HG02884 (cell line): ENCODE data around the gene VPS39.
"Not testable (repeated sequence)": the region's sequence is repeated elsewhere in the genome, so short reads cannot be mapped to it uniquely, and the experiment has no call there.

ENCODE experiments used
- ATAC-seq: cut with Tn5 transposase; IDR thresholded peaks from one replicate; pipeline ENCODE4 v1.9.1; 2021; ENCODE audit warnings: mild to moderate bottlenecking, moderate library complexity; ENCODE audit not compliant: unreplicated experiment

Gene VPS39, protein sequence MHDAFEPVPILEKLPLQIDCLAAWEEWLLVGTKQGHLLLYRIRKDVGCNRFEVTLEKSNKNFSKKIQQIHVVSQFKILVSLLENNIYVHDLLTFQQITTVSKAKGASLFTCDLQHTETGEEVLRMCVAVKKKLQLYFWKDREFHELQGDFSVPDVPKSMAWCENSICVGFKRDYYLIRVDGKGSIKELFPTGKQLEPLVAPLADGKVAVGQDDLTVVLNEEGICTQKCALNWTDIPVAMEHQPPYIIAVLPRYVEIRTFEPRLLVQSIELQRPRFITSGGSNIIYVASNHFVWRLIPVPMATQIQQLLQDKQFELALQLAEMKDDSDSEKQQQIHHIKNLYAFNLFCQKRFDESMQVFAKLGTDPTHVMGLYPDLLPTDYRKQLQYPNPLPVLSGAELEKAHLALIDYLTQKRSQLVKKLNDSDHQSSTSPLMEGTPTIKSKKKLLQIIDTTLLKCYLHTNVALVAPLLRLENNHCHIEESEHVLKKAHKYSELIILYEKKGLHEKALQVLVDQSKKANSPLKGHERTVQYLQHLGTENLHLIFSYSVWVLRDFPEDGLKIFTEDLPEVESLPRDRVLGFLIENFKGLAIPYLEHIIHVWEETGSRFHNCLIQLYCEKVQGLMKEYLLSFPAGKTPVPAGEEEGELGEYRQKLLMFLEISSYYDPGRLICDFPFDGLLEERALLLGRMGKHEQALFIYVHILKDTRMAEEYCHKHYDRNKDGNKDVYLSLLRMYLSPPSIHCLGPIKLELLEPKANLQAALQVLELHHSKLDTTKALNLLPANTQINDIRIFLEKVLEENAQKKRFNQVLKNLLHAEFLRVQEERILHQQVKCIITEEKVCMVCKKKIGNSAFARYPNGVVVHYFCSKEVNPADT

DNA sequence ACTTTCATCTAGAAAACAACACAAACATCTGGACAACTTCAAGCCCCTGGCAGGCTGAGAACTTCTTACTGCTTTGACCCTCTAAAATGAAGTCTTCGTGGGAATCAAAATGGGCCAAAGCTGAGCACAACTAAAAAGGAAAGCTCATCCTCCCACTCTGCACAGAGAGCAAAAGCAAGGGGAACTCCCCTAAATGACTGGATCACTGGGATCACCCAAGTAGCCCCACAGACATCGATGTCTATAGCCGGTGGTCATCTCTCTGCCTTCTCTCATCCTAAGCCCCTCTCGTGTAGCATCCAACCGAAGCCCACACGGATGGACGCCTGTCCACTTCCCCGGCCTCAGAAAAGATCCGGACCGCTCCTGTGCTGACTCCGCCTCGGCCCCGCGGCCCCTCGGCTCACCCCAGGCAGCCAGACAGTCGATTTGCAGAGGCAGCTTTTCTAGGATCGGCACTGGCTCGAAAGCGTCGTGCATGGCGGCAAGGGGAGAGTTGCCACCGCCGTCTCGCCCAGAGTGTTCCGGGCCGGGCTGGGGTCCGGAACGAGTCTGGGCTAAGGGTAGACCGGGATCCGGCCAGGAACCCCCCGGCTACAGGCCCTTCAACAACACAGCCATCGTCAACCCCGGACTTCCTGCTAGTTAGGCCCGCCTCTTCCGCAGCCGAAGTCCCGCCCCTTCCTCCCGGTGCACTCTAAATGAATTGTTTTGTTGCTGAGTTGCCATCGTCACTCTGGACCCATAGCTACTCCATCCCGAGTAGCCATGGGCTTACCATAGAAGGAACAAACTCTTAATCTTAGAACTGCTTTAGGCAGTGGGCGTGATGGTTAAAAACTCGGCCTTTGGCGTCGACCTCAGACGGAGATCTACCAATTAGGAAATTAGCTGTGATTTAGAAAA is at the start of gene VPS39:
VPS39 (minus strand) TSS at position 631 of the 906 bp plus-strand sequence; CDS start at position 480, 151 bp downstream.
- peak; percentile 94 for ATAC-seq

DNA sequence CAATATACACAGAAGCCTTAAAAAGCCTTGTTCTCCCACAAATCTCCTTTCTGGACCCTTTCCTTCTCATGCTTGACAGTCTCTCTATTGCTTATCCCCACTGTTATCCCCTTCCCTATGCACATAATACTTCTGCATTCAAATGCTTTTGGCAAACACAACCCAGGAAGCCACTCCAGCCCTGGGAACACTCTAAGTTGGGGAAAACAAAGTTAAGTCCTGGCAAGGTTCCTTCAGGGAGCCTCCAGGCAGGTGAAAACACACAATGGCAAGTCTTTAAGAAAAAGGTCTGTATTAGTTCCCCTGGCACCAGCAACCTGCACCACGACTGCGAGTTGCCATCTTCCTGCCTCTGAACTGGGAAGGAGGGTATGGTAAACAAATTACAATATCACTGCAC is 45.2 kb upstream of the VPS39 start:
- ATAC-seq: no peak

DNA sequence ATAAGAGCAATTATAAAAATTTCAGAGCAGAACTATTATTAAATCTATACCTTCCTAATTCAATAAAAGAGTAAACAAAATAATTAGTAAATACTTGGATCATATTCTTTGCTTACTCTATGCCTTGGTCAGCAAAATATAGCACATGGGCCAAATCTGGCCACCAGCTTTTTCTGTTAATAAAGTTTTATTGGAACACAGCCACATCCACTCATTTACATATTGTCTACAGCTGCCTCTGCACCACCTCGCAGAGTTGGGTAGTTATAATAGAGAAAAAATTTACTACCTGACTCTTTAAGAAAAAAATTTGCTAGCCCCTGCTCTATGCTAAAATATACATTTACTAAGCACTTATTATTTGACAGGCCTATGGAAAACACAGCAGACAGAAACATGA is 32.7 kb upstream of the VPS39 start:
- no peak for ATAC-seq

GRCh38 chr15:42239528-42240182 is 31.6 kb upstream of the VPS39 start:
- no peak for ATAC-seq

DNA sequence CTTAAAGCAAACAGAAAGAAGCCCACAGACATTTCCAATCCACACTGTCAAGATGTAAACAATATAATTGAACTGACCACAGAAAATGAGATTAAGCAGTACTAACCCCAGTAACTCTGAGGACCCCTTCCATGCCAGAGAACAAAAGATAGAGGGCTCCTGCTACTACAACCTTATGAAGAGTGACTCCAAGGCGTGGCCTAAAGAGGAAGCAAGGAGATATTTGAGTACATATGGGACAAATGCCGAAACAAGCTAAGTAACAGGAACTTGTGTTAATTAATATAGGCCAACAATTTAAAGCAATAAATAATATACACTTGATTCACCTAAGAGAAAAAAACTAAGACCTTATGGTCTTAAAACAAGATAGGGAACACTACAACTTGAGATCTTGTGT is 25.0 kb upstream of the VPS39 start:
- no peak for ATAC-seq

- ATAC-seq: no peak
These were observed 24.5 kb upstream of the VPS39 start for GRCh38 chr15:42232606-42233005.

- no peak for ATAC-seq
These were observed 23.0 kb upstream of the VPS39 start for GRCh38 chr15:42231088-42231487.

GRCh38 chr15:42228981-42229380 is 20.9 kb upstream of the VPS39 start:
- ATAC-seq: not testable (repeated sequence)

DNA sequence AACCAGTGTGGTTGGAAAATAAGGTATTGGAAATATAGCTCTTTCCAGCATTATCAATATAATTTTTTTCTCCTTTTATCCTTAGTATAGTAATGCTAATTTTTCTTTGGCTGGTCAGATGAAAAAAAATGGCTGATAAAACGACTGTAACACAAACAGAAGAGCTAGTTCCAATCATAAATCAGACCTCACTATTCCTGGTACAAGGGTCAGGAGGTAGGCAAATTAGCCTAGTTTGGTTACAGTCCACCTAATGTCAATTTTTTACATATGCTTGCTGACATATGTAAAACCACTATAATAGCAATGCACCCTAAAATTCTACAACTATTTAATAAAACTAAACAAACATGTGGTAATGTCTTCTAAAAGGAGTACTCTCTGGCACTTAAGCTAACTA is 19.9 kb upstream of the VPS39 start:
- no peak for ATAC-seq

GRCh38 chr15:42226648-42227047 is 18.5 kb upstream of the VPS39 start:
- no peak for ATAC-seq

GRCh38 chr15:42220216-42220615 is 12.1 kb upstream of the VPS39 start:
- no peak for ATAC-seq

DNA sequence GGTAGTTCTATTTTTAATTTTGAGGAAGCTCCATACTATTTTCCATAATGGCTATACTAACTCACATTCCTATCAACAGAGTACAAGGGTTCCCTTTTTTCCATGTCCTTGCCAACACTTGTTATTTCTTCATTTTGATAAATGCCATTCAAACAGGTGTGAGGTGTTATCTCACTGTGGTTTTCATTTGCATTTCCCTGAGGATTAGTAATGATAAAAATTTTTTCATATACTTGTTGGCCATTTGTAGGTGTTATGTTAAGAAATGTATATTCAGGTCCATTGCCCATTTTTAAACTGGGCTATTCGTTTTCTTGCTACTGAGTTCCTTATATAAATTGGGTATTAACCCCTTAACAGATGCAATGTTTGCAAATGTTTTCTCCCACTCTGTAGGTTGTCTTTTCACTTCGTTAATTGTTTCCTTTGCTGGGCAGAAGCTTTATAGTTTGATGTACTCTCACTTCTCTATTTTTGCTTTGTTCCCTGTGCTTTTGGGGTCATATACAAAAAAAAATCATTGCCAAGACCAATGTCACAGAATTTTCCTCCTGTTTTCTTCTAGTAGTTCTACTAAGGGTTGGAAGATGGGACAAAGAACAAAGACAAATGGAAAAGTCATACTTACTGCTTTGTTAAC is 11.0 kb upstream of the VPS39 start:
- ATAC-seq: no peak

DNA sequence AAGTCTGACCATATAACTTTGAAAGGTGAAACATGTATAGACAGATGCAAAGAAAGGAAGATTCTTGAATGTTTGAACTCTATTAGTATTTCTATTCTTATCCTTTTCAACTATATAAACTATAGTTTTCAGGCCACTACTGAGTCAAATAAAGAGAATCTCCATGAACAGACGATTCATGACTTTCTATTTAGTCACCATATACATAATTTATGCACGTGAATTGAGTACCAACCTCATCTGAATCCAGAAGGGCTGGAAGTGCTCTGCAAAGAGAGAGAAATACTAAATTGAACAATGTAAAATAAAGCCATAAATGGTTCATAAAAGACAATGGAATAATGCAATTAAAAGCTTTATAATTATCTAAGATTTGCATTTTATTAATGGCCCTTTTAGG is 9.5 kb upstream of the VPS39 start:
- no peak for ATAC-seq

DNA sequence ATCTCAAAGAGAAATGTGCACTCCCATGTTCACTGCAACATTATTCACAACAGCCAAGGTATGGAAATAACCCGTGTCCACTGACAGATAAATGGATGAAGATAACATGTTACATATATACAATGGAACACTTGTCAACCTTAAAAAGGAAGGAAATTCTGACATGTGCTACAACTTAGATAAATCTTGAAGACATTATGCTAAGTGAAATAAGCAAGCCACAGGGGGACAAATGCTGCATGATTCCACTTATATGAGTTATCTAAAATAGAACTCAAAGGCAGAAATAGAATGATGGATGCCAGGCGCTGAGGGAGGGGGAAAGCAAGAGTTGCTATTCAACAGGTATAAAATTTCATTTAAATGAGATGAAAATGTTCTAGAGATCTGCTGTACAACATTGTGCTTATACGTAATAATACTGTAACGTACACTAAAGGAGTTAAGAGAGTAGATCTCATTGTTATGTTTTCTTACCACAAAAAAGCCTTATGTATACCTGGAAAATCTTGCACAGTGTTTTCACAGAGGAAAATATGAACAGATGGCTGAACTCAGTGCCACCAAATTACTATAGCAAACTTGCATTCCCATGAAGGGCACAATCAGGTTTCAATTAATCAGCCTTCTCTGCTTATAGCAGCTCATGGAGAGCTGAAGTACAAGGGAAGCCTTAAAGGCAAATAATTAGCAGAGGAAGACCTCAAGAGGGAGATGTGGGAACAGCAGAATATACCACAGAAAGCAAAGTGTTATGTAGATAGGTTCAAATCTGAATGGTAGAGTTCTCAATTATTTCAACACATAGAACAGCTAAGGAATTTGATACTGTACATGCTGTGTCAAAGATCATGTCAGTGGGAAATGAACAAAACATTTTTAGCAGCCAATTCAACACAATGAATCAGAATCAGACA is 8.1 kb upstream of the VPS39 start:
- no peak for ATAC-seq

DNA sequence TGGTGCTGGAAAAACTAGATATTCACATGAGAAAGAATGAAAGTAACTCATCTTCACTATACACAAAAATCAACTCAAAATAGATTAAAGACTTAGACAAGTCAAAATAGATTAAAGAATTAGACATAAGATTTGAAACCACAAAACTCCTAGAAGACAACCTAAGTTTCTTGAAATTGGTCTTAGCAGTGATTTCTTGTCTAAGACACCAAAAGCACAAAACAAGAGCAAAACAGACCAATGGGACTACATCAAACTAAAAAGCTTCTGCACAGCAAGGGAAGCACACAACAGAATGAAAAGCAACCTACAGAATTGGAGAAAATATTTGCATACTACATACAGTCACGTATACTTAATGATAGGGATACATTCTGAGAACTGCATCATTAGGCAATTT is 6.5 kb upstream of the VPS39 start:
- no peak for ATAC-seq

GRCh38 chr15:42213511-42213910 is 5.4 kb upstream of the VPS39 start:
- ATAC-seq: no peak

DNA sequence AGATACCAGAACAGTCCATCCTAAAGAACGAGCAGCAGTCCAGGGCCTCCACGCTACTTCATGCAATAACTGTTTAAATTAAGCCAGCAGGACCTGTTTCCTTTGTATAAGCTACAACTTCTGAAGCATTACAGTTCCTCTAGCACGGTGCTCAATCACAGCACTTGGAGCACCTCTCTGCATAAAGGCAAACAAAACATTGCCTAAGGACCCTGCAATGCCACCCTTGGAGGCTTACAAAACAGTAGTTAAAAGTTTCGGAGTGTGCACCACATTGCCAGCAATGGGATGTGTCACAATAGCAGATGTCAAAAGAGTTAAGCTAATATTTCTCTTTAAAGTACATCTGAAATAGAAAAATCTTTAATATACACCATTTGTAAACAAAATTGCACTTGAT is 2.6 kb upstream of the VPS39 start:
- ATAC-seq: no peak

- ATAC-seq: no peak
These were observed 1.7 kb downstream of the VPS39 start for GRCh38 chr15:42206406-42206805.

DNA sequence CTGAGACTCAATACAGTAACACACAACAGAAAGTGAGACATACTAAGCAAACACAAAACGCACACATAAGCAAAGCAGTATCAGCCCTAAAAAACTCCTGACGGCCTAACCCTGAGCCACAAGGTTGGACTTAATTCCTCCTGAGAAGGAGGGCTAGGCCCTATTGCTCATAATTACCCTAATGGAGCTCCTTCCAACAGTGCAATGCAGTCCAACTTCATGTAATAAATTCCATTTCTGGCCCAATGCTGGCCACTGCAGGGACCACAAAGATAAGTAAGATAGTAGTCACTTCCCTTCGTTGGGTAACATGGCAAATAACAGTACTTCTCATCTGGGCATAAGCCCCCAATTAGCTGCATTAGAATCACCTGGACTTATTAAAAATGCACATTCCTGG is 4.2 kb downstream of the VPS39 start:
- no peak for ATAC-seq
